Measurements from ENCODE around the gene OR52J3.

The OR52J3 gene

DNA sequence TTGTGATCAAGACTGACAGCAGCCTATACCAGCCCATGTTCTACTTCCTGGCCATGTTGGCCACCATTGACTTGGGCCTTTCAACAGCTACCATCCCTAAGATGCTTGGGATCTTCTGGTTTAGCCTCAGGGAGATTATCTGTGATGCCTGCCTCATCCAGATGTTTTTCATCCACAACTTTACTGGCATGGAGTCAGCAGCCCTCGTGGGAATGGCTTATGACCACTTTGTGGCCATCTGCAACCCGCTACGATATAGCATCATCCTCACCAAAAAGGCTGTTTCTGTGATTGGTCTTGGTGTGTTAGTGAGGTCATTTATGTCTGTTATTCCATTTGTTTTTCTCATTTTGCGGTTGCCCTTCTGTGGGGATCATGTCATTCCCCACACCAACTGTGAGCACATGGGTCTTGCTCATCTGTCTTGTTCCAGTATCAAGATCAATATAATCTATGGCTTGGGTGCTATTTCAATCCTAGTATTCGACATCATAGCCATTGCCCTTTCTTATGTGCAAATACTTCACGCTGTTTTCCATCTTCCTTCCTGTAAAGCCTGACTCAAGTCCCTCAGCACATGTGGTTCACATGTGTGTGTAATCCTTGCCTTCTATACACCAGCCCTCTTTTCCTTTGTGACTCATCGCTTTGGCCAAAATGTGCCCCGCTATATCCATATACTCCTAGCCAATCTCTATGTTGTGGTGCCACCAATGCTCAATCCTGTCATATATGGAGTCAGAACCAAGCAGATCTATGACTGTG is 46.7 kb downstream of the OR52J3 start:
- peak; percentile 3 to 7 for DNase-seq (ENCODE audit: low read depth in 2 of 2)

DNA sequence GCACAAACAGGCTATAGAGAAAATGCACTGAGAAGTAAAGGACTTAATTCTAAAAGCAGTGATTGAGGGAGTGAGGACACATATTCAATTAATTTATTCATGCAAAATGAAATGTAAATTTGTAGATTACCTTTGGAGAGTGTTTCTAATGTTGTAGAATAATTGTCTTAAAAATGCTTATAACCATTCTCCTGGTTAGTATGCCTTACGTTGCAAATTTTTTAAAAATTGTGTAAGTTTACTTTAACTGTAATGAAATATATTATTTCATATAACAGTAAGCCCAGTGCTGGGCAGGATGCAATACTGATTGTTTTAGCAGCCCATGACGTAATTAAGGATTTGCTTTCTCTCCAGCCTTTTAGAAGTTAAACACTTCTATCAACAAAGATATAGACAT is 49.7 kb downstream of the OR52J3 start:
- no peak for DNase-seq (ENCODE audit: low read depth in 2 of 2)
